HG03354 (cell line): ENCODE measurements around the gene NAPEPLD.
"Not testable (repeated sequence)": the region's sequence is repeated elsewhere in the genome, so short reads cannot be mapped to it uniquely, and the experiment has no call there.

Experiments used
- ATAC-seq: cut with Tn5 transposase; IDR thresholded peaks from one replicate; pipeline ENCODE4 v1.9.1; 2021; ENCODE audit warnings: mild to moderate bottlenecking; ENCODE audit not compliant: unreplicated experiment, poor library complexity, severe bottlenecking

Gene NAPEPLD

GRCh38 chr7:103116991-103117390, 31.9 kb downstream of the NAPEPLD start:
- no peak for ATAC-seq

GRCh38 chr7:103116511-103116910, 32.4 kb downstream of the NAPEPLD start:
- no peak for ATAC-seq

- no peak for ATAC-seq
Measured at GRCh38 chr7:103115771-103116170, 33.1 kb downstream of the NAPEPLD start.

- no peak for ATAC-seq
Measured at GRCh38 chr7:103114576-103115008, 34.3 kb downstream of the NAPEPLD start.

- no peak for ATAC-seq
Measured at GRCh38 chr7:103113164-103113563, 35.7 kb downstream of the NAPEPLD start.

GRCh38 chr7:103106703-103107070, 42.2 kb downstream of the NAPEPLD start:
- not testable (repeated sequence) for ATAC-seq

- no peak for ATAC-seq
Measured at GRCh38 chr7:103106005-103106702, 42.7 kb downstream of the NAPEPLD start.

- ATAC-seq = no peak
Measured at GRCh38 chr7:103101543-103101942, 47.4 kb downstream of the NAPEPLD start.

GRCh38 chr7:103100348-103100747, 48.6 kb downstream of the NAPEPLD start:
- ATAC-seq = no peak

- no peak for ATAC-seq
Measured at GRCh38 chr7:103097041-103097440, 51.9 kb downstream of the NAPEPLD start.

GRCh38 chr7:103095558-103095957, 53.3 kb downstream of the NAPEPLD start:
- not testable (repeated sequence) for ATAC-seq

GRCh38 chr7:103094102-103094501, 54.8 kb downstream of the NAPEPLD start:
- ATAC-seq = no peak

GRCh38 chr7:103093429-103093828, 55.5 kb downstream of the NAPEPLD start:
- no peak for ATAC-seq

GRCh38 chr7:103092321-103092720, 56.6 kb downstream of the NAPEPLD start:
- not testable (repeated sequence) for ATAC-seq

- no peak for ATAC-seq
Measured at GRCh38 chr7:103083210-103083609, 65.7 kb downstream of the NAPEPLD start.

GRCh38 chr7:103082497-103082896, 66.4 kb downstream of the NAPEPLD start:
- ATAC-seq = no peak

- ATAC-seq = no peak
Measured at GRCh38 chr7:103080923-103081322, 68.0 kb downstream of the NAPEPLD start.

GRCh38 chr7:103079836-103080235, 69.1 kb downstream of the NAPEPLD start:
- ATAC-seq = no peak

- ATAC-seq = not testable (repeated sequence)
Measured at GRCh38 chr7:103078226-103078625, 70.7 kb downstream of the NAPEPLD start.

- no peak for ATAC-seq
Measured at GRCh38 chr7:103077318-103077717, 71.6 kb downstream of the NAPEPLD start.

- ATAC-seq = no peak
Measured at GRCh38 chr7:103076764-103077163, 72.1 kb downstream of the NAPEPLD start.
